OCI-LY7 (cell line): ENCODE results near the gene NUDT9. TPM values are rescaled to one million over a fixed set of nuclear protein-coding genes. Genes with fewer than 3 reads are reported as not detected.

Experiments used
- BruUV-seq: library from RNA; stranded (reverse); fragments of 400-500 nt; replicated peaks from 2 replicates; lab custom pipeline; 2021; lab: Mats Ljungman, UMichigan
- CTCF ChIA-PET: fragments of 300-600 bp; sonication (Branson Sonifier 250); formaldehyde crosslinking; loops from one replicate; lab custom pipeline; 2022; ENCODE audit warnings: antibody characterized with exemption; ENCODE audit not compliant: unreplicated experiment; lab: Charles Lee
- POLR2A ChIA-PET: fragments of 300-600 bp; sonication (Branson Sonifier 250); formaldehyde crosslinking; loops from one replicate; lab custom pipeline; 2022; ENCODE audit warnings: antibody characterized with exemption; lab: Charles Lee
- DNase-seq: peaks from one replicate; pipeline ENCODE4 v3.0.0-alpha.2; 2015; ENCODE audit warnings: low spot score
- H2AFZ ChIP-seq: fragments of 200-600 bp; sonication (generic), shearing (Covaris generic); 2 replicates; pipeline ENCODE4 v1.6.1; 2014; ENCODE audit warnings: mild to moderate bottlenecking, antibody characterized with exemption, low read length, moderate library complexity
- H3K27ac ChIP-seq: fragments of 200-600 bp; sonication (generic); 2 replicates; pipeline ENCODE4 v1.5.1; 2014; ENCODE audit warnings: mixed run types, low read depth, mild to moderate bottlenecking, moderate library complexity, low read length, inconsistent platforms; ENCODE audit not compliant: poor library complexity, severe bottlenecking
- H3K36me3 ChIP-seq: fragments of 200-600 bp; sonication (generic); 2 replicates; pipeline ENCODE4 v1.6.1; 2014; ENCODE audit warnings: mild to moderate bottlenecking, antibody characterized with exemption, low read length, moderate library complexity, mixed read lengths; ENCODE audit not compliant: insufficient read depth
- H3K4me1 ChIP-seq: fragments of 200-600 bp; sonication (generic); 2 replicates; pipeline ENCODE4 v1.5.1; 2014; ENCODE audit warnings: mild to moderate bottlenecking, low read length; ENCODE audit not compliant: insufficient read depth, poor library complexity, severe bottlenecking
- H3K4me2 ChIP-seq: fragments of 200-600 bp; sonication (generic); 2 replicates; pipeline ENCODE4 v1.6.1; 2014; ENCODE audit warnings: mild to moderate bottlenecking, low read length
- H3K4me3 ChIP-seq: fragments of 200-600 bp; sonication (generic); 2 replicates; pipeline ENCODE4 v1.5.1; 2014; ENCODE audit warnings: mild to moderate bottlenecking, low read depth, low read length; ENCODE audit not compliant: poor library complexity, severe bottlenecking
- H3K79me2 ChIP-seq: fragments of 200-600 bp; sonication (generic); 2 replicates; pipeline ENCODE4 v1.6.1; 2016; ENCODE audit warnings: low read depth, mild to moderate bottlenecking, low read length, moderate library complexity, mixed read lengths; ENCODE audit not compliant: insufficient read depth
- H3K9me2 ChIP-seq: fragments of 200-600 bp; sonication (generic); 2 replicates; pipeline ENCODE4 v1.6.1; 2016; ENCODE audit warnings: mild to moderate bottlenecking, low read length, mixed read lengths; ENCODE audit not compliant: insufficient read depth
- H3K9me3 ChIP-seq: fragments of 200-600 bp; sonication (generic); 2 replicates; pipeline ENCODE4 v1.6.1; 2014; ENCODE audit warnings: mild to moderate bottlenecking, mixed run types, low read length, mixed read lengths
- H4K20me1 ChIP-seq: fragments of 200-600 bp; sonication (generic); 2 replicates; pipeline ENCODE4 v1.6.1; 2014; ENCODE audit warnings: mild to moderate bottlenecking, antibody characterized with exemption, low read length, moderate library complexity, mixed read lengths; ENCODE audit not compliant: insufficient read depth
- EZH2phosphoT487 ChIP-seq: fragments of 200-600 bp; sonication (generic); IDR thresholded peaks from 2 replicates; pipeline ENCODE4 v1.6.1; 2018; ENCODE audit warnings: low read depth, borderline replicate concordance, mild to moderate bottlenecking, mixed run types, antibody characterized with exemption, low read length, moderate library complexity, mixed read lengths
- intact Hi-C: fragments of 100-400 bp; cut with micrococcal nuclease; formaldehyde crosslinking; loops from one replicate; pipeline ENCODE4 v1.10.0; 2022; ENCODE audit not compliant: unreplicated experiment
- total RNA-seq, 2 experiments: library from RNA; depleted of rRNA in 1 of 2; stranded (reverse); fragments of >200 nt in 1 of 2; shearing (Covaris generic) in 1 of 2; gene quantifications; 2 replicates each; pipeline ENCODE4 v1.2.3, GENCODE V29; 2014 to 2022
- TF ChIP-seq, protein P1 (sequence below): fragments of 200-600 bp; sonication (generic); conservative IDR thresholded peaks from 2 replicates; pipeline ENCODE4 v1.5.1; 2014; ENCODE audit warnings: mild to moderate bottlenecking, antibody characterized with exemption, low read length, moderate library complexity, mixed read lengths

NUDT9 gene
- total RNA-seq, 2 experiments from 2014 or later = 9.0 to 16.5 TPM

DNA sequence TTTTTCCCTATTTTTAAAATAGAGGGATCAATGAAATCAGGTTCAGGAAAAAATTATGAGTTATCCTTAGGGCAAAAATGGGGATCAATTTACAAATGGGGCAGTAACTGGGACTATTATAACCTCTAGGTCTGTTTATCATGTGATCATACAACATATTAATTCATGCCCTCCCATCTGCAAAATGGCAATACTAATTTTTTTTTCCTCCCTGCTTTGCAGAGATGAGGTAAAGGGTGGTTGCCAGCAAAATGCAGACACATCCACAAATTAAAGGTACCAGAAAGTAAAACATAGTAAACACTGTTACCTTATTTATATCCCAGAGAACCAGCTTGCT is 31.9 kb upstream of the NUDT9 start:
- Histone ChIP-seq H3K9me2 (no peaks in the 10 kb centered on the region), H2AFZ (peak overlapping the region; percentile 76), H4K20me1 (no peaks in the 10 kb centered on the region), H3K4me1 (peaks cover 17% of the 10 kb centered on the region), H3K36me3 (no peaks in the 10 kb centered on the region; the same call in 1 of the 2 replicates), H3K9me3 (no peaks in the 10 kb centered on the region), H3K79me2 (peaks cover 30% of the 10 kb centered on the region; the same call in 1 of the 2 replicates), H3K27ac (peak overlapping the region; percentile 54), H3K4me3 (peak overlapping the region; percentile 73), H3K4me2 (peak overlapping the region; percentile 83)
- TF ChIP-seq, protein P1, sequence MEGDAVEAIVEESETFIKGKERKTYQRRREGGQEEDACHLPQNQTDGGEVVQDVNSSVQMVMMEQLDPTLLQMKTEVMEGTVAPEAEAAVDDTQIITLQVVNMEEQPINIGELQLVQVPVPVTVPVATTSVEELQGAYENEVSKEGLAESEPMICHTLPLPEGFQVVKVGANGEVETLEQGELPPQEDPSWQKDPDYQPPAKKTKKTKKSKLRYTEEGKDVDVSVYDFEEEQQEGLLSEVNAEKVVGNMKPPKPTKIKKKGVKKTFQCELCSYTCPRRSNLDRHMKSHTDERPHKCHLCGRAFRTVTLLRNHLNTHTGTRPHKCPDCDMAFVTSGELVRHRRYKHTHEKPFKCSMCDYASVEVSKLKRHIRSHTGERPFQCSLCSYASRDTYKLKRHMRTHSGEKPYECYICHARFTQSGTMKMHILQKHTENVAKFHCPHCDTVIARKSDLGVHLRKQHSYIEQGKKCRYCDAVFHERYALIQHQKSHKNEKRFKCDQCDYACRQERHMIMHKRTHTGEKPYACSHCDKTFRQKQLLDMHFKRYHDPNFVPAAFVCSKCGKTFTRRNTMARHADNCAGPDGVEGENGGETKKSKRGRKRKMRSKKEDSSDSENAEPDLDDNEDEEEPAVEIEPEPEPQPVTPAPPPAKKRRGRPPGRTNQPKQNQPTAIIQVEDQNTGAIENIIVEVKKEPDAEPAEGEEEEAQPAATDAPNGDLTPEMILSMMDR = no peak
- TF ChIP-seq EZH2phosphoT487 = no peak
- ChIA-PET CTCF (interaction anchor here (1.1 kb wide), 1 partner anchor 8 kb away, joined by 3 read pairs; no protein-coding TSS in a partner anchor), POLR2A (interaction anchor here (0.7 to 2.4 kb wide), 16 partner anchors 8 to 1345 kb away, joined by 3 to 11 read pairs (median 4); partner anchors contain the start of gene NUDT9)
- intact Hi-C loops = loop anchor here (1.0 kb wide), 1 partner anchor 32 kb away; the partner anchor contains the start of gene NUDT9
- BruUV-seq = TSS peak; percentile 92
- DNase-seq = peak; percentile 13

DNA sequence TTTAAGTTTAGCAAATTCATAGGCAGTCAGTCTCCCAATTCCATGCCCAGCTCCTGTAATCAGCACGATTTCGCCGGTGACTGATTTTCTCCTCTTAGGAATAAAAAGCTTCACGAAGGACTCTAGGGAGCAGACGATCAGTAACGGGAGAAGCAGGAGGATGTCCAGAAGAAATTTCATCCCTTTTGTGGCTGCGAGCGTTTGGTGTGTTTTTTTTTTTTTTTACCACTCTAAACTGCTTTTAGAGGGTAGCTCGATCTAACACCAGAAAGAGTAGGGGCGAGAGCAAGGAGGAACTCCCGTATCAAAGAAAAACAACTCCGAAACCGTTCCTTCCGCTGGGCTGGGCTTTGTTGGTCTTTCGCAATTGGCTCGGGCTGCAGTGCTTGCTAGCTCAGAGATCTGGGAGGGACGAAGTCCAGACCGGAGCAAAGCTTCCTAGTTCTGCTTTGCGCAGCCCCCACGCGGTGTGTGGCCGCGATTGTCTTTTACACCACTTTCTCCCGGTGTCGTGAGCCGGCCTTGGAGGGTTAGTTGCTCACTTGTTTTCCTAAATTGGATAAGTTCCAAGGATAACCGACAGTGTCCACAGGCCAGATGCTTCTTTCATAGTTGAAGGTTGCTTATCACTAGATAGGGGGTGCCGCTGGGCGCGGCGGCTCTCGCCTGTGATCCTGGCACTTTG is 31.3 kb upstream of the NUDT9 start, which contains the start of gene HSD17B11:
Gene HSD17B11 (minus strand): TSS at position 298 of the 685 bp plus-strand sequence. CDS start 118 bp downstream, at position 180.
- Histone ChIP-seq H3K9me3 (no peaks in the 10 kb centered on the region), H3K4me3 (peak within 1 kb of the TSS; percentile 73), H4K20me1 (no peaks in the 10 kb centered on the region), H3K4me2 (peak within 1 kb of the TSS; percentile 83), H2AFZ (peak within 1 kb of the TSS; percentile 76), H3K36me3 (no peaks in the 10 kb centered on the region; the same call in 1 of the 2 replicates), H3K4me1 (peaks cover 17% of the 10 kb centered on the region), H3K9me2 (no peaks in the 10 kb centered on the region), H3K27ac (peak within 1 kb of the TSS; percentile 54), H3K79me2 (peaks cover 30% of the 10 kb centered on the region; the same call in 1 of the 2 replicates)
- ChIA-PET POLR2A (interaction anchor here (0.6 to 2.4 kb wide), 18 partner anchors 9 to 1344 kb away, joined by 3 to 11 read pairs (median 4); partner anchors contain the start of gene NUDT9), CTCF (interaction anchor here (0.6 to 1.1 kb wide), 2 partner anchors 9 to 1185 kb away, joined by 3 read pairs; no protein-coding TSS in a partner anchor)
- peak; percentile 94 for DNase-seq
- intact Hi-C loops = loop anchor here (1.0 kb wide), 1 partner anchor 31 kb away; the partner anchor contains the start of gene NUDT9
- TF ChIP-seq, protein P1 = peak; percentile 56
- TF ChIP-seq EZH2phosphoT487 = no peak
- BruUV-seq = no TSS peak
